Astrocyte (in vitro differentiated cells and primary cell): ENCODE results near the gene CSMD2.

Experiments used
- CTCF ChIP-seq: IDR thresholded peaks from 2 replicates; pipeline ENCODE4 v1.5.1; 2011; ENCODE audit warnings: low read depth, mild to moderate bottlenecking, inconsistent platforms, low read length, moderate library complexity; ENCODE audit not compliant: insufficient read depth
- EZH2 ChIP-seq: IDR thresholded peaks from 2 replicates; pipeline ENCODE4 v1.6.1; 2012; ENCODE audit warnings: mild to moderate bottlenecking, low read length, inconsistent platforms; ENCODE audit not compliant: insufficient read depth

GRCh38 chr1:33906156-33906555 lies 258.9 kb downstream of the CSMD2 start:
- TF ChIP-seq CTCF: no peak
- no peak for TF ChIP-seq EZH2
